HUDEP-2 (cell line): Measurements from ENCODE around the gene SPTBN1.

Experiments
- DNase-seq, 76 experiments: peaks; one replicate each; lab custom pipeline; 2025; ENCODE audit not compliant: unreplicated experiment in 76 of 76; lab: John Stamatoyannopoulos, UW

Gene SPTBN1

DNA sequence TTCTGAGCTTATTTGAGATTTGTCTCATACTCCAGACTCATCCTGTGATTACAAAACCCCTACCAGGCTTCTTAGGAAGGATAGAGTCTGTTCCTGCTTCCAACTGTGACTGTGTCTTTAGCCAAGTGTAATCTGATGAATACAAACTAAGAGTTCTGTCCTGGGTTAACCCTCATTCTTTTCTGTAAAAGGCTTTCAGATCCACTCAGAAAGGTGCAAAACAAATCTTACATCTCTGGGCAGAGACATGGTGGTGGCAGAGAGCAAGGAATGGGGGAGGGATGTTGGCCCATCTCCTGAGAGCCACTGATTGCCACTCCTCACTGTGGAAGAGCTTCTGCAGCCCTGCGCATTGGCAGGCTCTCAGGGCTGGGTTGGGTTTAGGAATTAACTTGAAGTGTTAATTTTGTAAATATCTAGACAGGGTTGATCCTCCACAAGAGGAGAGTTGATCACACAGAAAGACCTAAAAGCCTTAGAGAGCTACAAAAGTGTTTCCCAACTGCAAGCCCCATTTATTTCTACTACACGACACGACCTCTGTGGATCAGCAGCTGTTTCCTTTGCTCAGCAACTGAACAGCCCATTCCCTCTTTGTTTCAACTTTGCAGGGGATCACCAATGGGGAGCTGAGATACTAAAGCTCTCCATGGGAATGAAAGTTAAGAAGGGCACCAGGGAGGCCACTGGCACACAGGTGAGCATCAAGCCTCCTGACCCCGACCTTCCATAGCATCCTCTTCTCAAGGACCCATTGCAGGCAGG lies 23.7 kb upstream of the SPTBN1 start:
- DNase-seq, result no peak

DNA sequence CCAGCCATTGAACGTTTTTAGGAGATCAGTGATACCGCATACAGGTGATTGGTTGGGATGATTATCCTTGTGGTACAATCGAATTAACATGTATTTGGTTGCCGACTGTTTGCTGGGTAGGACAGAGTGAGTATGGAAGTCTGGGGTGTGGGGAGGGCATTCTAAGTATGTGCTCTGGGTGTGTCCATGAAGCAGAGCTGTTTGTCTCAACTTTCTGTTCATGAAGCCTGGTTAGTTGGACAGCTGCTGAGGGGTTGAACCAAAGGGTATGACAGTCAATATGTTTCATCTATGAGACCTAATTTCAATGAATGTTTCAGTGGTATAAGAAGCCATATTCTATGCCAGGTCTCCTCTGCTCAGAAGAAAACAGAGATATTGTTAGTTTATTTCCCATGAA lies 21.9 kb upstream of the SPTBN1 start:
- DNase-seq, result no peak

DNA sequence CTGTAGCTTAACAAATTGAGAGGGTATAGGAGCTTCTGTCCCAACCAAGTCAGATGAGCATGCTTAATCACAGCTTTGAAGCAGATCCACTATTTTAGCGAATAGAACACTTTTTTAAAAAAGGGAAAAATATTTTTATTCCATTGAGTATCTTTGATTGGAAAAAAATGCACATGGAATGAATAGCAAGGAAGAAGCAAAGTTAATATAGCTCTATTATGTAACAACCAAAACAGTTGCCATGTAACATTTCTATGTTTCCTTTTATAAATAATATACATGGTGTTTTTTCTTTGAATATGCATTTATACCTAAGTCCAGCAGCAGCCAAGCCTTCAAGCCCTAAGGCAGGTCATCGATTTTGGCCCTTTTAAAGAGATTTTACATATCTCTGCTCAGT lies 21.4 kb upstream of the SPTBN1 start:
- DNase-seq, result no peak

DNA sequence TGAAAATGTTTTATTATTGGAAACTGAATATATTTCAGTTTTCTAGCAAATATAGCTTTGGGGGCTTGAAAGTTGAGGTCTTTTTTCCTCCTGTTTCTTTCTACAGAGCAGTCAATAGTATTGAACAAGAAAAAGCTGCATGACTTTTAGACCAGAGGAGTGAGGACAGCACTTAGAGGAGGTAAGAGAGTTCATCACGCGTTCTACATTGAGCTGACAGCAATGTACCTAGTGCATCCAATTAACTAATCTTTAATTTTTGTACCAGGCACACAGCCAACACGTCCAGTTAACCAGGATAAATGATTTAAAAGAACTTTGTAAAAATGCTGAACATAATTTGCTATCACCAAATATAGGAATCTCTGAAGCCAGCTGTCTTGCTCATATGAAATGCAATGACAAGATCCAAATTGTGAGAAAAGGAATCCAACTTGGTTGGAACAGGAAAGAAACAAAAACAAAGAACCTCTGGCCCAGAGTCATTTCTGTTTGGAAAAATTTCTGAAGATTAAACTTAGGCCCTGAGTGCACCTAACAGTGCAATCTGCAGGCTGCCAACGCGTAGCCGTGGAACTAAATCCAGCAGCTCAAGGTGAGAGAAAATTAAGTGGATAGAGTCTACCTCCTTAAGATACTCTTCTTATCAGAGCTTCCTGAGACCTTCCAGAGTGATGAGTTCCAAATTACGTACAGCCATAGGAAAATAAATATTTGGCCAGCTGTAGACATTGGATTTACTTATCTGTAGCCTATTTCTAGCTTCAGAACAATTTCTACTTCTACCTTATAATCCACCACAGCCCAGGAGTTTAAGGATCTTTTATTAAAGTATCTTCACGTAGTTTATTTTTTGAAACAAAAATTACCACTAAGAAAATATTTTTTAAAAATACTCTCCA lies 20.6 kb upstream of the SPTBN1 start:
- DNase-seq, result no peak

DNA sequence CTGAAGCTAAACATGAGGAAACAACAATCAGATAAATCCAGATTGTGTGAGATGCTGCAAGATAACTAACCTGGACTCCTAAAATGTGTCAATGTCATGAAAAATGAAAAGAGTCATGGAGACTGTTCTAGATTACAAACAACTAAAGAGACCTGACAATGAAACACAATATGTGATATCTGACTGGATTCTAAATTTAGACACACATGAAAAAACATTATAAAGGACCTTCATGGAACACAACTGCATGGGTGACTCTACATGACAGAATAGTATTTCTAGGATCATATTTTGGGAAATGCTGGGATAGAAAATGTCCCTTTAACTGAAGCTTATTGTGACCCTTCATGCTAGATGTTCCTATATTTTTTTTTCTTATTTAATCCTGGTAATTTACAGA lies 18.5 kb upstream of the SPTBN1 start:
- no peak for DNase-seq

DNA sequence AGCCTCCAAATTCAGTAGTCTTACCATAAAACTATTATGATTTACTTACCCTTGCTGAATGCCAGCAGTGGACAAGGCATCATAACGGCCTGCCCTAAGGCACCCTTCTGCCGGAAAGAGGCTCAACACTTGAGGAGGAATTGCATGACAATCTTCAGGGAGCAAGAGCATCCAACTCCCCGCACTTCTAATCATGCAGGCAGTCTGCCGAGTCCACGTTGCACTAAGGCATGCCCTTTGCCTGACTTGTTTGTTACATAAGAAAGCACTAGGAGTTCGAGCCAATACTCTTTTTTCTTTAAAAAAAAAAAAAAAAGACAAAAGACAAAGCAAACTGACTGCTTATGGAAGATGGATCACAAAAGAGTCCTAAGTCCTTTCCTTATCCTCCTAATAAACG lies 17.9 kb upstream of the SPTBN1 start:
- no peak for DNase-seq

DNA sequence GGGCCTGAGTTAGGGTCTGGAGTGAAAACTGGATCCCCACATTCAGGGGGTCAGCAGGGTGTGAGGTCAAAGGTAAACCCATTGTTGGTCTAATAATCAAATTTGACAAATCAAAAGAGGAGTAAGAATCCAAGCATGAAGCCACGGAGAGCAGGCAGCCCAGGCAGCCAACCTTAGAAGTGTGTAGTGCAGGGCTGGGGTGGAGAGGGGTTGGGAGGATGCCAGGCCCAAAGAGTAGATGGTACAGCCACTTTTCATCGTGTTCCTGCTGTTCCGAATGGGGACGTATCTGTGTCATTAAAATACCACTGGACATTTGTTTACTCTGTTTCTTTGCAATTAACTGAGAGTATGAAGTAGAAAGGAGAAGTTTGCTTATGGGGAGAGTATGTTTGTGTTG lies 16.5 kb upstream of the SPTBN1 start:
- no peak for DNase-seq

DNA sequence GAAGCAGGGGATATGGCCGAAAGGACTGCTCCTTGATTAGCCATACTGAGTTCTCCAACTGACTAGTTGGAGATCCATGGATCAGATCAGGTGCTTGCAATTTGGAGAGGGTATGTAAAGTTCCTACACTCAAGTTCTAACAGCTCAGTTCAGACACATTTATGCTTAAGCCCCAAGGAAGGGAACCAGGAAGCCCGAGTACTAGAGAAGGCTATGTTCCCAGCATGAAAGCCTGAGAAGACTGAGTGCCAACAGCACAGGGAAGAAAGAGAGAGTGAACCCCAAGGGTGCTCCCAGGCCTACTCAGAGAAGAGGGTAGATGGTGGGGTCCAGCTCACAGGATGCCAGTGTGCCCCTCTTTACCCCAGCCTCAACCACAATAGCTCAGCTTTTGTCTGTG lies 16.1 kb upstream of the SPTBN1 start:
- no peak for DNase-seq

DNA sequence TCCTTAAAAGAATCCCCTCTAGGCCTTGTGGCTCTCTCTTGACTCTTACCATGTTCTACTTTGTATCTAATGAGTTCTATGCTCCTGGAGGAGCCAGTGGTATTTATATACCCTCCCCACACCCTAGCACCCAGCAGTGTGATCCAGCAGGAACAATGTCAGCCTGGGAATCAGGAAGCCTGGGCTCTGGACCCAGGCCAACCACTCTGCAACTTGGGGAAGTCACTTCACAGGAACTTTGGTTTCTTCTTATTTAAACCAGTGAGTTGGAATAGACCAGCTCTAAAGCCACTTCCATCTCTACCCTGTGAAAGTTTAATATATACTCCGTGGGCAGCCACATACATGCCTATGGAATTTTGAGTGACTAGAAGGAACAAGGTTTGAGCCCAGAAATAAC lies 11.6 kb upstream of the SPTBN1 start:
- DNase-seq, result no peak

DNA sequence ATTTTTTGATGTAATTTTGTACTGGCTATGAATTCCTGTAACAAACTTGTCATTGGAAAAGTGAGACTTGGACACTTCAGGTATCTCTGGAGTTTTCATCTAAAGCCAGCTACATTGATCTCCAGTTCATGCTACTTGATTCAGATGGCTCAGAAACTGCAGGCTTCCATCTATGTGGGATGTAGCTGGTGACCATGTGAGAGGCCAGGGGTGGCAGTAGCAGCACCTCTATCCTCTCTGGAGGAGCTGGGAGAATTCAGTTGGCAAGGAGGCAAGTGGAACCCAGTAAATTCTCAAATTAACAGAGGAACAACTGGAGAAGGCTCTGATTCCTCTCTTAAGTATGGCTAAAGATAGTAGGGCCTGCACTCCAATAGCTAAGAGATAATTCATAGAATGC lies 10.0 kb upstream of the SPTBN1 start:
- DNase-seq, result no peak

DNA sequence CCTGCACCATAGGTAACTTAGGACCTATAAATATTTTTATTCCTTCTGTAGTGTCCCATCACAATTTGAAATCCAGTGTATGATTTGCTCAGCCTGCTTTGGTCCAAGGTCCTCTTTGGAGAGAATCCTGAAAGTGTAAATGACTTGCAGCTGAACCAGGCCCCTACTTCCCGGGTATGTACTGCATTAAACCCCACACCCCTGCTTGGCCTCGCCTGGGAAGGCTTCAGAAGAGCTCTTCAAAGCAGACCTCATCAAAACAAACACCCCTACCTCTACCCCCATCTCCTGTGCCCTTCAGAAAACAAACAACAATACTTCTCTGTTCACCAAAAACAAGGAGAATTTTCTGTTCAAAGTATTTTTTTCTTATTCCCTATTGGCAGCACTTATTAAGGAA lies 9.5 kb upstream of the SPTBN1 start:
- no peak for DNase-seq

DNA sequence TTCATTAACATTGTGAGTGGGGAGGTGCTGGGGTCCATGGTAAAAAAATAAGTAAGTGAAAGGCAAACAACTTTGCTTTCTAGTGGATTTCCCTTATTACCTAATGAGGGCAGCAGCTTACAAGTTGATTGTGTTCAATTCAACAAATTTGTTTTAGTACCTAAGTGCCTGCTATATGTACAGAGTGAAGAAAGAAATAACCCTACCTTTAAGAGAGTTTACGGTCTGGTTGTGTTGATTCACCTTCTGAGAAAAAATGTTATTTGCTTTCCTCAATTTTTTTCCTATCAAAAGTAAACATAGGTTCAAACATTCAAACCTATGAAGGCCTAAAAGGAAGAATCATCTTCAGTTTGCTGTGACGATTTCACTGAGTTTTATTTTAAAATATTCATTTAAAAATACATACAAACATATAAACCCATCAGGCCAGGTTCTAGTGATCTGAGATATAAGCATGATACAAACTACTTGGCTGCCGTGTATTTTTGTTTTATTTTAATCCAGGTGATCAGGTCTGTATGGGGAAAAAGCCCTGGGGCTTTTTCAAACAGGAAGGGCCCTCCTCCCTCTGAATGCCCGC lies 1.5 kb upstream of the SPTBN1 start:
- no peak for DNase-seq

DNA sequence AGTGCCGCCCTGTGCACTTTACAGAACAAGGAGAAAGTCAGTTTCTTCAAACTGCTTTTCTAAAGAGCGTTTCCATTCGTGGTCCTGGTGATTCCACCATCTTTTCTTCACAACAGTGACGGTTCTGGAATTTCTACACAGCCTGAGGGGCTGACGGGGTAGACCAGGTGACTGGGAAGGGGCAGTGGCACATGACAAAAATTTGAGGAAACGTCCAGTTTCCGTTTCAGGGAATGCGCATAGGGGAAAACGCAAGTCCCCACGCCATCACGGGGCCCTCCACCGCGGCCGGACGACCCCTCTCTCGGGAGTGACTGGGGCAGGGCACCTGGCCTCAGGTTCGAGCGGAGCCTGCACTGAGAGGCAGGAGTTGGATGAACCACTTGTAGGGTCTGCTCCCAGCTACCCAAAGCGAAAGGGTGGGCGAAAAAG lies 980 bp upstream of the SPTBN1 start:
- DNase-seq, result no peak

DNA sequence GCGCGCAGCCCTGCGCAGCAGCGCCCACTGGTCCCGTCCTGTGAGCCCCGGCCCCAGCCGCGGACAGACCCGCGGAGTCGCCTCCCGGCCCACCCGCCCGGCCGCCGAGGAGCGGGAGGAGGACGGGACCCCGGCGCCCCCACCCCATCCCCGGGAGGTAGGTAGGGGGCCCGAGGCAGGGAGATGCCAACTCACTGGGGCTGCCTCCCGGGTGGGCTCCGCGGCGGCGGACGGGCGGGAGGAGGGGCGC lies 160 bp downstream of the SPTBN1 start:
- DNase-seq, result no peak

DNA sequence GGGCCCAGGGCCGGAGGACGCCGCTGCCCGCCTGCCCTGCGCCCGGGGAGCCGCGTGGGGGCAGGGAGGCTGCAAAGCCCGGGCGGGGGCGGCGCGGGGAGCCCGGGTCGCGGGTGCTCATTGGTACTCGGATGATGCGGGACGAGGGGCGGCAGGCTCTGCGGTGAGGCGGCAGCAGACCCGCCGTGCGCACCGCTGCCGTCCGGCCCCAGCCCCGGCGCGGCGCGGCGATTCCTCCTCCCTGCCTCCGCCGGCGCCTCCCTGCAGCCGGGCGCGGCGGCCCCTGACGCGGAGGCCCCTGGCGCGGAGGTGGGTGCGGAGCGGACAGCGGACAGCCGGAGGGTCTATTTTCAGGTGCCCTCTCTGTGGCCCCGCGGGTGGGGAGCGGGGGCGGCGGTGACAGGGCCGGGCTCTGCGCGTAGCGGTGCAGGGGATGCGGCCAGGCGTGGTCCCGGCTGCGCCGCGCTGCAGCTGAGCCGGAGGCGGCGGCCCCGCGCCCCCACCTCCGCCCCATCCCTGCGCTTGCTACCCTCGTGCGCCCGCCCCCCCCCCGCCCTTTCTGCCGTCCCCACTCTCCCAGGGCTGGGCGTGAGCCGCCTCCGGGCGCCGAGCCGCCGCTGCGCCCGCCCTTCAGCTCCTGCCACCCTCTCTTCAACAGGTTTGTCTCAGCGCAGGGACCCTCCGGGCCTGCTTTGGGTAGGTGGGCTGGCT lies 640 bp downstream of the SPTBN1 start:
- no peak for DNase-seq

DNA sequence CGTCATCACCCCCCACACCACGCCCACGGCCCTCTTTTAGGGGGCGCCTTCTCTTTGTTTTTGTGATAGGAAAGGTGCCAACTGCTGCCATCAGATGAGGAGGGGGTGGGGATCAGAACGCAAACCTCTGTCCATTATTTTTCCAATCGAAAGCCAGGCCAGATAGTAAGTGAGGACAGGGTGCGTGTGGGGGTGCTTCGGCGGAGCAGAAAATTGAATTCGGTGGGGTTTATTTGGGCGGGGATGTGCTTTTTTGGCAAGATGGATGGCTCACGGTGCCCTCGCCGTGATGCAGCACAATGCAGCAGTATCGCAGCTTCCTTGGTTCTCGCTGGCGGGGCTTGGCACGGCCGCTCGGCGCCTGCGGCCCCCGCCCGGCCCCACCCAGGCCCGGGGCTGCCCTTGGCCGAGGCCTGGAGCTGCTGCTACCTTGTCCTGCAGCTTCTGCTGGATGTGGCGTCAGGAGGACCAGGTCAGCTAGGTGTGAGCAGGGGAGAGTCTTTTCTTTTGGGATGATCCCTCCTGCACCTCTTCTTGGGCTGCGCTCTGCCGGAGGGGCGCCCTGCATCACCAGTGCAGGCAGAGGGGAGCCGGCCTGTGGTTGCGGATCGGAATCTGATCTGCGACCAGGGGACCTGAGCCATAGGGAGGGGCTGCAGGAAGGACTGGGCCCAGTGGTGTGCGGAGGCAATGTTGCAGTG lies 1.3 kb downstream of the SPTBN1 start:
- DNase-seq, result no peak

DNA sequence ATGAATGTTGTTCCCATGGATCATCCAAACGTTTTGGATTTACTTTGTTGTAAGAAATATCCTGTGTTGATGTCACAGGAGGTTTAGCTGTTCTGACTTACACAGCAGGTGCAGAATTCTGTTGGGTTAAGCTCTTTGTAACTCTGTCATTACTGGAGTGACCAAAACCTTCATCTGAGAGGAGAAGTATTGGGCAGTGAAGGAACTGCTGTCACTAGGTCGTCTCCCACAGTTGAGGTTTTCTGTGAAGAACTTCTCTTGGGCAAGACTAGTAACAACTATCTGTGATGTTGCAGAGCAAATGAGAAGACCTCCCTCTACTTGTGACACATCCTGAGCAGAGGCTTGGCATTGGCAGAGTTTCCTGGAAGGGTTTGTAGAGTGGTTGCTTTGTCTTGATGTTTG lies 2.9 kb downstream of the SPTBN1 start:
- DNase-seq, result no peak

DNA sequence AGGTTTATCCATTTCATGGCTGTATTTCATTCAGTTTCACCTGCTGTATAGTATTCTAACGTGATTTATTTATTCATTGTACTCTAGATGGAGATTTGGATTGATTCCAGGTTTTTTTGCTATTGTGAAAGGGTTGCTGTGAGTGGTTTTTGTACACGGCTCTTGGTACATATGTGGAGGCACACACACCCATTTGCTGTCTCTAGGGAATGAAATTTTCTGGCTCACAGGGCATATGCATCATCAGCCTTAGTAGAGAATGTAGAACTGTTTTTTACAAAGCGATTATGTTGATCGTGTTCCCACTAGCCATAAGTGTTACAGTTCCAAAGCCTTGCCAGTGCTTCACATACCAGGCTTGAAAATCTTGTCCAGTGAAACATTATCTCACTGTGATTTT lies 5.1 kb downstream of the SPTBN1 start:
- no peak for DNase-seq

DNA sequence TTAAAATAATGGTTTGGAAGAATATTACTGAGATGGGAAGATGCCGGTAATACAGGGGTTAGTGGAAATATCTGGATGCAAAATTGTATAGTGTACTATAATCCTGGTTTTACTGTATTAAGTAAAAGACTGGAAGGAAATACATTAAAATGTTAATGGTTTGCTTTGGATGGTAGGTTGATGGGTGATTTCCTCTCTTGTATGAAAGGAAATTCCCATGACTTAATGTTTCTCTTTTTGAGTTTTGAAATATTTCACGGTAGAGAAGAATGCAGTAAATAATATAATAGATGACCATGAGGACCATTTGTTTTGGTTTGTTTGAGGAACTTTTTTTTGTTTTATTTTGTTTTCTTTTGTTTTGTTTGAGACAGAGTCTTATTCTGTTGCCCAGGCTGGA lies 8.2 kb downstream of the SPTBN1 start:
- no peak for DNase-seq

DNA sequence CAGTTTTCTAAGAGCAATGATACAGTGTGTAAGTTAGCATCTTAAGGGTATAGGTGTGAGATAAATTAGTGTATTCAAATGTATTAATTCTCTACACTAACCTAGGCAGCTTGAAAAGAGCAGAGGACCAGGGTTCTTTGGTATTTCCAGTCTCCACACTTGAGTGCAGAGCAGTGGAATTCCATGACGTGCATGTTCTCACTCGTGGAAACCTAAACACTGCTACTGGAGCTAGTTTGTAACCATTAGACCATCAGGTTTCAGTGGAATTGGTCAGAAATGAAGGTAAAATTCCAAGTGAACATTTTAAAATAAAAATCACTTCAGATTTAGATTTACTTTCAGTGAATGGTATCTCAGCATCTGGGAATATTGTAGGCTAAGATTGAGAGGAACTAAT lies 9.0 kb downstream of the SPTBN1 start:
- DNase-seq, result no peak

DNA sequence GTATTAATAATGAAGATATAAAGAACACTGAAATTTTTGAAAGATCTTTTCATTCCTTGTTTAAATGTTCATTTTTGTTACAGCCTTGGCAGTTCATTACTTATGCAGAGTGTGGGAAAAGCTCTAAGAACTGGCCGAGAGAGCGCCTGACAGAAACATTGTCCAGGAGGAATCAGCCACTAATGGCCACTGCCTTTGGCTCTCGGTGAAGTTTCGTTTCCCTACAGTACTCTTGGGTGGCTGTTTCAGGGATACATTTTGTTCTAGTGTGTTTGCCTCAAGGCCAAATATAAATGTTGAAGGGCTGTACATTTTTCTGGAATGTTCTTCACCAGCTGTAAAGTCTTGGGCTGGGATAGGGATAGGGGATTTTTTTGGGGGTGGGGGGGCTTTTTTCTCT lies 10.7 kb downstream of the SPTBN1 start:
- DNase-seq, result no peak
